ENCODE results near the gene MTAP. TPM values are rescaled to one million over a fixed set of nuclear protein-coding genes. Genes with fewer than 3 reads are reported as not detected.

Gene MTAP
- total and polyA plus RNA-seq, 9 of the 15 experiments (the other 6 are each of a cell fraction or from before 2014, with no cell fraction given) = 0.07 TPM; not detected in 8

DNA sequence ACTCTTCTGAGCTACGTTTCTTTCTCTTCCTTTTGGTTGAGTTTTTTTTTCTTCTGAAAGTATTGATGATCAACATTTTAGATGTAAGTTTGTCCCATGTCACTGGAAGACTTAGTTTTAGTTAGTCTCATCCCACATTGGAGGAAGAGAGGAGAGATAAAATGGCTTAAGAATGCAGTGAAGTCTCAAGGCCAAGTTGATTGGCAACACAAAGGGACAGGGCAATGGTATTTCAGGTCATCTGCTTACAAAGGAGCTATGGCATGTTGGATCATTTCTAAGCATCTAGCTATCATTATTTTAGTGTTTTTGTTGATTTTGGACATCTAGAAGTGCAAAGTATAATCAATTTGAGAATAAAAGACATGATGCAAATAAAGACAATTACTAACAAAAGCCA lies 133.2 kb downstream of the MTAP start:
- Histone ChIP-seq H3K27me3 (ENCODE audit: control insufficient read depth in 2 of 2, insufficient read depth in 2 of 2, low read length in 2 of 2) (no peaks in the 10 kb centered on the region), H2AFZ (ENCODE audit: low read depth, low read length) (no peak overlapping the region), H3K79me2 (ENCODE audit: control insufficient read depth, insufficient read depth, low read length) (no peaks in the 10 kb centered on the region), H3K9me3 (replicated peaks; ENCODE audit: control insufficient read depth, insufficient read depth, low read depth, low read length) (no peaks in the 10 kb centered on the region), H3K9me1 (ENCODE audit: control insufficient read depth, insufficient read depth, low read length) (no peaks in the 10 kb centered on the region), H3K4me1 (replicated peaks in 1 of 2; ENCODE audit: control insufficient read depth in 2 of 2, insufficient read depth in 2 of 2, low read length in 2 of 2) (no peaks in the 10 kb centered on the region), H4K20me1 (replicated peaks; ENCODE audit: control insufficient read depth, insufficient read depth, low read length) (no peaks in the 10 kb centered on the region), H3K4me3 (no peak overlapping the region), H3K9ac (ENCODE audit: insufficient read depth in 1 of 2, low read depth in 2 of 2, low read length in 2 of 2) (no peak overlapping the region), H3K36me3 (ENCODE audit: control insufficient read depth, insufficient read depth, low read length) (no peaks in the 10 kb centered on the region), H3K4me2 (ENCODE audit: insufficient read depth, low read length) (no peak overlapping the region), H3K27ac (ENCODE audit: extremely low read depth, low read depth, low read length) (no peak overlapping the region)
- ATAC-seq = no peak
- no CpG with 5 or more reads among the region's 1 CpG for WGBS (ENCODE audit: insufficient coverage, low coverage, missing lambda C conversion rate)
- TF ChIP-seq, protein P1, sequence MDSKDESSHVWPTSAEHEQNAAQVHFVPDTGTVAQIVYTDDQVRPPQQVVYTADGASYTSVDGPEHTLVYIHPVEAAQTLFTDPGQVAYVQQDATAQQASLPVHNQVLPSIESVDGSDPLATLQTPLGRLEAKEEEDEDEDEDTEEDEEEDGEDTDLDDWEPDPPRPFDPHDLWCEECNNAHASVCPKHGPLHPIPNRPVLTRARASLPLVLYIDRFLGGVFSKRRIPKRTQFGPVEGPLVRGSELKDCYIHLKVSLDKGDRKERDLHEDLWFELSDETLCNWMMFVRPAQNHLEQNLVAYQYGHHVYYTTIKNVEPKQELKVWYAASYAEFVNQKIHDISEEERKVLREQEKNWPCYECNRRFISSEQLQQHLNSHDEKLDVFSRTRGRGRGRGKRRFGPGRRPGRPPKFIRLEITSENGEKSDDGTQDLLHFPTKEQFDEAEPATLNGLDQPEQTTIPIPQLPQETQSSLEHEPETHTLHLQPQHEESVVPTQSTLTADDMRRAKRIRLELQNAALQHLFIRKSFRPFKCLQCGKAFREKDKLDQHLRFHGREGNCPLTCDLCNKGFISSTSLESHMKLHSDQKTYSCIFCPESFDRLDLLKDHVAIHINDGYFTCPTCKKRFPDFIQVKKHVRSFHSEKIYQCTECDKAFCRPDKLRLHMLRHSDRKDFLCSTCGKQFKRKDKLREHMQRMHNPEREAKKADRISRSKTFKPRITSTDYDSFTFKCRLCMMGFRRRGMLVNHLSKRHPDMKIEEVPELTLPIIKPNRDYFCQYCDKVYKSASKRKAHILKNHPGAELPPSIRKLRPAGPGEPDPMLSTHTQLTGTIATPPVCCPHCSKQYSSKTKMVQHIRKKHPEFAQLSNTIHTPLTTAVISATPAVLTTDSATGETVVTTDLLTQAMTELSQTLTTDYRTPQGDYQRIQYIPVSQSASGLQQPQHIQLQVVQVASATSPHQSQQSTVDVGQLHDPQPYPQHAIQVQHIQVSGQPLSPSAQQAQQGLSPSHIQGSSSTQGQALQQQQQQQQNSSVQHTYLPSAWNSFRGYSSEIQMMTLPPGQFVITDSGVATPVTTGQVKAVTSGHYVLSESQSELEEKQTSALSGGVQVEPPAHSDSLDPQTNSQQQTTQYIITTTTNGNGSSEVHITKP (IDR thresholded peaks at IDR 0.05; ENCODE audit: partially characterized antibody) = no peak
- TF ChIP-seq, protein P2, sequence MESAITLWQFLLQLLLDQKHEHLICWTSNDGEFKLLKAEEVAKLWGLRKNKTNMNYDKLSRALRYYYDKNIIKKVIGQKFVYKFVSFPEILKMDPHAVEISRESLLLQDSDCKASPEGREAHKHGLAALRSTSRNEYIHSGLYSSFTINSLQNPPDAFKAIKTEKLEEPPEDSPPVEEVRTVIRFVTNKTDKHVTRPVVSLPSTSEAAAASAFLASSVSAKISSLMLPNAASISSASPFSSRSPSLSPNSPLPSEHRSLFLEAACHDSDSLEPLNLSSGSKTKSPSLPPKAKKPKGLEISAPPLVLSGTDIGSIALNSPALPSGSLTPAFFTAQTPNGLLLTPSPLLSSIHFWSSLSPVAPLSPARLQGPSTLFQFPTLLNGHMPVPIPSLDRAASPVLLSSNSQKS (CRISPR knock-in tag; IDR thresholded peaks at IDR 0.05) = no peak
- TF ChIP-seq, protein P3, sequence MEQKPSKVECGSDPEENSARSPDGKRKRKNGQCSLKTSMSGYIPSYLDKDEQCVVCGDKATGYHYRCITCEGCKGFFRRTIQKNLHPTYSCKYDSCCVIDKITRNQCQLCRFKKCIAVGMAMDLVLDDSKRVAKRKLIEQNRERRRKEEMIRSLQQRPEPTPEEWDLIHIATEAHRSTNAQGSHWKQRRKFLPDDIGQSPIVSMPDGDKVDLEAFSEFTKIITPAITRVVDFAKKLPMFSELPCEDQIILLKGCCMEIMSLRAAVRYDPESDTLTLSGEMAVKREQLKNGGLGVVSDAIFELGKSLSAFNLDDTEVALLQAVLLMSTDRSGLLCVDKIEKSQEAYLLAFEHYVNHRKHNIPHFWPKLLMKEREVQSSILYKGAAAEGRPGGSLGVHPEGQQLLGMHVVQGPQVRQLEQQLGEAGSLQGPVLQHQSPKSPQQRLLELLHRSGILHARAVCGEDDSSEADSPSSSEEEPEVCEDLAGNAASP (IDR thresholded peaks at IDR 0.05) = no peak
- TF ChIP-seq, protein P4, sequence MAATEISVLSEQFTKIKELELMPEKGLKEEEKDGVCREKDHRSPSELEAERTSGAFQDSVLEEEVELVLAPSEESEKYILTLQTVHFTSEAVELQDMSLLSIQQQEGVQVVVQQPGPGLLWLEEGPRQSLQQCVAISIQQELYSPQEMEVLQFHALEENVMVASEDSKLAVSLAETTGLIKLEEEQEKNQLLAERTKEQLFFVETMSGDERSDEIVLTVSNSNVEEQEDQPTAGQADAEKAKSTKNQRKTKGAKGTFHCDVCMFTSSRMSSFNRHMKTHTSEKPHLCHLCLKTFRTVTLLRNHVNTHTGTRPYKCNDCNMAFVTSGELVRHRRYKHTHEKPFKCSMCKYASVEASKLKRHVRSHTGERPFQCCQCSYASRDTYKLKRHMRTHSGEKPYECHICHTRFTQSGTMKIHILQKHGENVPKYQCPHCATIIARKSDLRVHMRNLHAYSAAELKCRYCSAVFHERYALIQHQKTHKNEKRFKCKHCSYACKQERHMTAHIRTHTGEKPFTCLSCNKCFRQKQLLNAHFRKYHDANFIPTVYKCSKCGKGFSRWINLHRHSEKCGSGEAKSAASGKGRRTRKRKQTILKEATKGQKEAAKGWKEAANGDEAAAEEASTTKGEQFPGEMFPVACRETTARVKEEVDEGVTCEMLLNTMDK (IDR thresholded peaks at IDR 0.05; ENCODE audit: borderline replicate concordance, insufficient read depth, low read depth, low read length, poor library complexity, severe bottlenecking) = no peak
- TF ChIP-seq ZNF444 (CRISPR knock-in tag; IDR thresholded peaks at IDR 0.05) (no peak), DPF2 (IDR thresholded peaks at IDR 0.05) (no peak), ZNF174 (CRISPR knock-in tag; IDR thresholded peaks at IDR 0.05) (no peak)
- TF ChIP-seq, protein P5, sequence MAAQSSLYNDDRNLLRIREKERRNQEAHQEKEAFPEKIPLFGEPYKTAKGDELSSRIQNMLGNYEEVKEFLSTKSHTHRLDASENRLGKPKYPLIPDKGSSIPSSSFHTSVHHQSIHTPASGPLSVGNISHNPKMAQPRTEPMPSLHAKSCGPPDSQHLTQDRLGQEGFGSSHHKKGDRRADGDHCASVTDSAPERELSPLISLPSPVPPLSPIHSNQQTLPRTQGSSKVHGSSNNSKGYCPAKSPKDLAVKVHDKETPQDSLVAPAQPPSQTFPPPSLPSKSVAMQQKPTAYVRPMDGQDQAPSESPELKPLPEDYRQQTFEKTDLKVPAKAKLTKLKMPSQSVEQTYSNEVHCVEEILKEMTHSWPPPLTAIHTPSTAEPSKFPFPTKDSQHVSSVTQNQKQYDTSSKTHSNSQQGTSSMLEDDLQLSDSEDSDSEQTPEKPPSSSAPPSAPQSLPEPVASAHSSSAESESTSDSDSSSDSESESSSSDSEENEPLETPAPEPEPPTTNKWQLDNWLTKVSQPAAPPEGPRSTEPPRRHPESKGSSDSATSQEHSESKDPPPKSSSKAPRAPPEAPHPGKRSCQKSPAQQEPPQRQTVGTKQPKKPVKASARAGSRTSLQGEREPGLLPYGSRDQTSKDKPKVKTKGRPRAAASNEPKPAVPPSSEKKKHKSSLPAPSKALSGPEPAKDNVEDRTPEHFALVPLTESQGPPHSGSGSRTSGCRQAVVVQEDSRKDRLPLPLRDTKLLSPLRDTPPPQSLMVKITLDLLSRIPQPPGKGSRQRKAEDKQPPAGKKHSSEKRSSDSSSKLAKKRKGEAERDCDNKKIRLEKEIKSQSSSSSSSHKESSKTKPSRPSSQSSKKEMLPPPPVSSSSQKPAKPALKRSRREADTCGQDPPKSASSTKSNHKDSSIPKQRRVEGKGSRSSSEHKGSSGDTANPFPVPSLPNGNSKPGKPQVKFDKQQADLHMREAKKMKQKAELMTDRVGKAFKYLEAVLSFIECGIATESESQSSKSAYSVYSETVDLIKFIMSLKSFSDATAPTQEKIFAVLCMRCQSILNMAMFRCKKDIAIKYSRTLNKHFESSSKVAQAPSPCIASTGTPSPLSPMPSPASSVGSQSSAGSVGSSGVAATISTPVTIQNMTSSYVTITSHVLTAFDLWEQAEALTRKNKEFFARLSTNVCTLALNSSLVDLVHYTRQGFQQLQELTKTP (IDR thresholded peaks at IDR 0.05; ENCODE audit: low read depth in 1 of 2, partially characterized antibody in 2 of 2) = no peak
- intact Hi-C loops (cut with micrococcal nuclease) (no loop called here), in situ Hi-C loops (cut with MboI) (no loop called here)
- ChIA-PET CTCF (ENCODE audit: low intra/inter-chr PET ratio) (no interaction called here), POLR2A (no interaction called here)
- no TSS peak for BruUV-seq (replicated peaks)
- FAIRE-seq = no peak
- DNase-seq (ENCODE audit: extremely low read depth in 1 of 4, low spot score in 3 of 4) = no peak
